ENCODE data around the gene RUFY1. TPM values are rescaled to one million over a fixed set of nuclear protein-coding genes. Genes with fewer than 3 reads are reported as not detected.

The RUFY1 gene
- total and polyA plus RNA-seq, 9 of the 15 experiments (the other 6 are each of a cell fraction or from before 2014, with no cell fraction given) = 5.0 to 41.7 (median 29.6) TPM

DNA sequence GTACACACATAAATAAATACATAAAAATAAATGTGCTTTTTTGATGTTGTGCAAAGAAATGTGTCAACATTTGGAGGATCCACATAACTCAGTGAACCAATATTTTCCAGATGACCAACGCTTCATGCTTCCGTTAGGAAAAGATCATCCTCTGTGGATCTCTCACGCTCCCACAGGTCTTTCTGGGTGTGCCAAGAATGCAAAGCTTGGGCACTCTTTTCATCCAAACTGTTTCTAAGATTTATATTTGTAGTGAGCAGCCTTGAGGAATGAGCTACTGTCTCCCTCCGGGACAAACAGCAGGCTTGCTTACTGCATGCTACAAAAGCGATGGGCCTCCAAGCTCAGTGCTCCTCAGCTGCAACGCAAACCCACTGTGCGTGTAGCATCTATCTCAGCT lies 46.2 kb upstream of the RUFY1 start:
- peaks cover 17 to 35% of the 10 kb centered on the region in 2 experiments for H3K27me3 ChIP-seq (ENCODE audit: control insufficient read depth in 2 of 2, insufficient read depth in 2 of 2, low read length in 2 of 2)
- FAIRE-seq = no peak
- no peak overlapping the region for H3K4me2 ChIP-seq (ENCODE audit: insufficient read depth, low read length)
- no peak overlapping the region for H3K4me3 ChIP-seq
- no peaks in the 10 kb centered on the region for H3K9me3 ChIP-seq (replicated peaks; ENCODE audit: control insufficient read depth, insufficient read depth, low read depth, low read length)
- no peak overlapping the region for H2AFZ ChIP-seq (ENCODE audit: low read depth, low read length)
- H3K4me1 ChIP-seq (replicated peaks in 1 of 2; ENCODE audit: control insufficient read depth in 2 of 2, insufficient read depth in 2 of 2, low read length in 2 of 2) = no peaks in the 10 kb centered on the region
- in situ Hi-C loops (cut with MboI) (no loop called here), intact Hi-C loops (cut with micrococcal nuclease) (no loop called here)
- no peaks in the 10 kb centered on the region for H3K79me2 ChIP-seq (ENCODE audit: control insufficient read depth, insufficient read depth, low read length)
- ChIA-PET POLR2A (no interaction called here), CTCF (ENCODE audit: low intra/inter-chr PET ratio) (no interaction called here)
- no peak overlapping the region for H3K9ac ChIP-seq (ENCODE audit: insufficient read depth in 1 of 2, low read depth in 2 of 2, low read length in 2 of 2)
- no peaks in the 10 kb centered on the region for H3K36me3 ChIP-seq (ENCODE audit: control insufficient read depth, insufficient read depth, low read length)
- WGBS (ENCODE audit: insufficient coverage, low coverage, missing lambda C conversion rate) = 0% methylated on average over 7 of the region's 7 CpGs
- BruUV-seq (replicated peaks) = no TSS peak
- no peak for TF ChIP-seq MAFG (tag; conservative IDR thresholded peaks at IDR 0.05)
- no peak for TF ChIP-seq HNRNPL (IDR thresholded peaks at IDR 0.05; ENCODE audit: low read depth, low read length)
- TF ChIP-seq POLR2AphosphoS2 (IDR thresholded peaks at IDR 0.05; ENCODE audit: low read length) = no peak
- no peak for TF ChIP-seq DACH1 (IDR thresholded peaks at IDR 0.05; ENCODE audit: partially characterized antibody)
- no peak for TF ChIP-seq GABPB2 (CRISPR knock-in tag; conservative IDR thresholded peaks at IDR 0.05)
- TF ChIP-seq NR2C1 (IDR thresholded peaks at IDR 0.05) = no peak
- no peak for TF ChIP-seq NR2C1 (tag; IDR thresholded peaks at IDR 0.05)
- no peak for TF ChIP-seq BDP1 (IDR thresholded peaks at IDR 0.05; ENCODE audit: insufficient read depth, insufficient read length)
- TF ChIP-seq FOXM1 (IDR thresholded peaks at IDR 0.05; ENCODE audit: low read depth) = no peak
- no peak for TF ChIP-seq FOXM1 (CRISPR knock-in tag; IDR thresholded peaks at IDR 0.05; ENCODE audit: low read depth)
- no peak for TF ChIP-seq MAX (CRISPR knock-in tag; IDR thresholded peaks at IDR 0.05)
- TF ChIP-seq FOXK1 (CRISPR knock-in tag; IDR thresholded peaks at IDR 0.05; ENCODE audit: borderline replicate concordance) = no peak
- no peak for TF ChIP-seq CAMTA2 (CRISPR knock-in tag; conservative IDR thresholded peaks at IDR 0.05)
- no peak for TF ChIP-seq ATF7 (IDR thresholded peaks at IDR 0.05)
- no peak for TF ChIP-seq POLR2B (IDR thresholded peaks at IDR 0.05; ENCODE audit: low read depth, partially characterized antibody)
- TF ChIP-seq WHSC1 (IDR thresholded peaks at IDR 0.05; ENCODE audit: low read length) = no peak
- H4K20me1 ChIP-seq (replicated peaks; ENCODE audit: control insufficient read depth, insufficient read depth, low read length) = no peaks in the 10 kb centered on the region
- no peak for ATAC-seq
- H3K9me1 ChIP-seq (ENCODE audit: control insufficient read depth, insufficient read depth, low read length) = no peaks in the 10 kb centered on the region
- no peak overlapping the region for H3K27ac ChIP-seq (ENCODE audit: extremely low read depth, low read depth, low read length)
- DNase-seq (ENCODE audit: extremely low read depth in 1 of 4, low spot score in 3 of 4) = no peak
